ENCODE data around the gene PRC1.
"Not testable (repeated sequence)": the region's sequence is repeated elsewhere in the genome, so short reads cannot be mapped to it uniquely, and the experiment has no call there.

The PRC1 gene

DNA sequence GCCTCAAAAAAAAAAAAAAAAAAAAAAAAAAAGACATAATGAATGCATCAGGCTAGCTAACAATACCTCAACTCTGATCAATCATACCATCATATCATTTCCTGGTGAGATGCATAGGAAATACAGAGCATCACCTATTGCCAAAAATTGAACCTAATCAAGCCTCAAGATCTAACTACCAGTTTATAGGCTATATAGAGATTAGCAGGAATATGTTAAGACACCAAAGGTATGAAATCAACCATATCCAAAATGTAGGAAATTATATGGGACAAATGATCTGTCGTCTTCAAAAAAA lies 28.4 kb upstream of the PRC1 start:
- Histone ChIP-seq H3K9ac (peak overlapping the region; percentile 89), H4K20me1 (no peaks in the 10 kb centered on the region), H3K4me3 (peak overlapping the region; percentile 88), H3K27me3 (no peaks in the 10 kb centered on the region), H3K36me3 (peaks cover 10% of the 10 kb centered on the region), H3K27ac (peak overlapping the region; percentile 77), H3K9me3 (no peaks in the 10 kb centered on the region), H3K4me2 (peak overlapping the region; percentile 96), H3K4me1 (peaks cover 25% of the 10 kb centered on the region)
- TF ChIP-seq Cebpa-rat (IDR thresholded peaks at IDR 0.05): no peak

DNA sequence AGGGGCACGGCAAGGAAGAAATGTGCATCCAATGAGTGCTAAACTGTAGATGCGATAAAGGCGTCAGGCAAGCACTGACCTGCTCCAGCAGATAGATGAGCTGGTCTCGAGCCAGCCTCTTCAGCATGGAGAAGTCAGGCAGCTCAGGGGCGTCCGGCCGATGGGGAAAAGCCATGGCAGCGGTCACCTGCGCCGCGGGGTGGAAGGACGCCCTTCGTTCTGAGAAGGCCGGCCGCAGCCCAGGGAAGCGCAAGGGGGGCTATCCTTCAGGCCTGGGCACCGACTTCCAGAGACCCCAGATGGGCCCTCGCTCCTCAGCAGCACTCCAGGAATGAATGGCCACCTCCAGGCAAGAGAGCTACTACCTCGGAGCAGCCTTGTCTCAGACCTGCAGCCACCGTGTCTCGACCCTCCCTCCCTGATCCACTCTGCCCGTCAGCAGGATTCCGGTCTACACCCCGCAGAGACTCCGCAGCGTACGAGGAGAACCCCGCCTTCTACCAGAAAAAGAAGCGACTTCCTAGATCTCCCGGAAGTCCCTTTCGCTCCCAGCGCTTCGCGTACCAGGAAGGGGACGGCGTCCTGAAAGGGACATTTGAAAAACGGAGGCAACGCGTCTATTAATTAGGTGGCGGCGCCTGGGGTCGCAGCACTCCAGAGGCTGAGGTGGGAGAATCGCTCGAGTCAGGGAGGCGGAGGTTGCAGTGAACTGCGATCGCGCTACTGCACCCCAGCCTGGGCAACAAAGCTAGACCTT lies 27.9 kb upstream of the PRC1 start, which contains the start of gene VPS33B:
VPS33B (minus strand) TSS at position 520 of the 757 bp plus-strand sequence; CDS start at position 175, 345 bp downstream.
- H3K4me2 ChIP-seq: peak within 1 kb of the TSS; percentile 96
- H3K27me3 ChIP-seq: no peaks in the 10 kb centered on the region
- no peaks in the 10 kb centered on the region for H3K9me3 ChIP-seq
- peaks cover 25% of the 10 kb centered on the region for H3K4me1 ChIP-seq
- peaks cover 15% of the 10 kb centered on the region for H3K36me3 ChIP-seq
- peak within 1 kb of the TSS; percentile 89 for H3K9ac ChIP-seq
- H3K27ac ChIP-seq: peak within 1 kb of the TSS; percentile 77
- H3K4me3 ChIP-seq: peak within 1 kb of the TSS; percentile 88
- H4K20me1 ChIP-seq: no peaks in the 10 kb centered on the region
- TF ChIP-seq Cebpa-rat (IDR thresholded peaks at IDR 0.05): no peak

DNA sequence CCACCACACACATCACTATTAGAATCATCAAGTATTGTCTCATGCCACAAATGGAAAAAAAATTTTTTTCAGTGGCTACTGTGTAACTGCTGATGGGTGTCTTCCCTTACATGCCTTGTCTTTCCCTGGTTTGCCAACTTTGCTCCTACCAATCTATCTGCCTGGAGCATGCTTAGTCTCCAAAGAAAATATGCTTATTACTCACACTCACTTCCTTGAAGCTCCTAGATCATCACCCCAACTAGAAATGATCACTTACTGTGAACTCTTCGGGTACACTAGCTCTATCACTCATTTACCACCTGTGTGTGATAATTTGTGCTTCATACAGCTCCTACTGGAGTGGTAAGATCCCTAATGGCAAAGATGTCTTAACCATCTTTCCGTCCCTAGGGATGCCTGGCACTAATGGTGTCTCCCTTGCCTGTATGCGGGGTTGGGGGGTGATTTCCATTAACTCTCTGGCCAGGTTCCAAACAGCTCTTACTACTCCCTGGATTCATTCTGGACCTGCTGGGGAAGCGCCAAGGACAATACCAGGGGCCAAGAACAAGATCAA lies 27.3 kb upstream of the PRC1 start:
- Histone ChIP-seq H3K27ac (peak overlapping the region; percentile 77), H3K36me3 (peaks cover 20% of the 10 kb centered on the region)

DNA sequence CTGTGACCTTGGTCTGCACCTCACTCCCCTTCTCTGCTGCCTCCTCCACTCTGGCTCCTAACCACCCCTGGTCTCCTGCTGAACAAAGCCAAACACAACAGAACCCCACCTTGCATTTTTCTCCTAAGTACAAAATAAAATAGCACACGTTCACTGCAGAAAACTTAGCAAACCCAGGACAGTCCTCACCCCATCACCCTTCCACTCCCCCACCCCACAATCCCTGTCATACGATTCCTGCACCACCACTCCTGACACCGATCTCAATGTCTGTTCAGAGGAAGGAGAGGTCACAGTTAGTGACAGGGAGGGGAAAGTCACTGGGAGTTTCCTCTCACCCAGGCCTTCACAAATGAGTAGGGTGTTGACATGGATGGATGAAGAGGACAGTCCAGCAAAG lies 23.8 kb upstream of the PRC1 start:
- H3K4me3 ChIP-seq: no peak overlapping the region
- H3K27me3 ChIP-seq: no peaks in the 10 kb centered on the region
- no peak overlapping the region for H3K9ac ChIP-seq

More for the DNA sequence above, 27.3 kb upstream of the PRC1 start:
- no peaks in the 10 kb centered on the region for H3K27me3 ChIP-seq
- no peak for TF ChIP-seq Cebpa-rat (IDR thresholded peaks at IDR 0.05)
- peak overlapping the region; percentile 96 for H3K4me2 ChIP-seq
- H4K20me1 ChIP-seq: no peaks in the 10 kb centered on the region
- peaks cover 25% of the 10 kb centered on the region for H3K4me1 ChIP-seq
- no peaks in the 10 kb centered on the region for H3K9me3 ChIP-seq
- H3K4me3 ChIP-seq: peak overlapping the region; percentile 88
- peak overlapping the region; percentile 89 for H3K9ac ChIP-seq

DNA sequence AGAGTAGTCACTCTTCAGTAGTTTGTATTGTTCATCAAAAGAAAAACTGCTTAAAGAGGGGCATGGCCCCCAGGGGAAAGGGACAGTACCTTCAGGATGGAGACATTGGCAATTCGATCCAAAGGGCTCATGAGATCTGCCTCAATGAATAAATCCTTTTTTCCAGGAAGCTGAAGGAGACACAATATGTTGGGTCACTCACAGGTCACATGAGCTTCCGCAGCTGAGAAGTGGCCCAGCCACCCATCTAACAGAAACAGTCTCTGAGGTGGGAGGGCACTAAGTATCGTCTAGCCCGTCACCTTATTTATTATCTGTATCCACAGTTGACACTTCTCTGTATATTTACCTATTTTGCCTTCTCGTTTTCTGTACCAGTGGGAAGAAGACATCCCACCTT lies 23.4 kb upstream of the PRC1 start:
- Histone ChIP-seq H3K36me3 (peaks cover 58% of the 10 kb centered on the region), H4K20me1 (no peaks in the 10 kb centered on the region), H3K27me3 (no peaks in the 10 kb centered on the region), H3K27ac (no peak overlapping the region), H3K4me1 (peaks cover 18% of the 10 kb centered on the region), H3K9me3 (no peaks in the 10 kb centered on the region), H3K4me3 (no peak overlapping the region), H3K4me2 (no peak overlapping the region), H3K9ac (no peak overlapping the region)
- TF ChIP-seq Cebpa-rat (IDR thresholded peaks at IDR 0.05): no peak

More for the DNA sequence above, 23.8 kb upstream of the PRC1 start:
- H4K20me1 ChIP-seq: no peaks in the 10 kb centered on the region
- H3K9me3 ChIP-seq: no peaks in the 10 kb centered on the region
- peaks cover 22% of the 10 kb centered on the region for H3K4me1 ChIP-seq
- no peak for TF ChIP-seq Cebpa-rat (IDR thresholded peaks at IDR 0.05)
- H3K36me3 ChIP-seq: peaks cover 53% of the 10 kb centered on the region
- no peak overlapping the region for H3K27ac ChIP-seq
- H3K4me2 ChIP-seq: no peak overlapping the region

DNA sequence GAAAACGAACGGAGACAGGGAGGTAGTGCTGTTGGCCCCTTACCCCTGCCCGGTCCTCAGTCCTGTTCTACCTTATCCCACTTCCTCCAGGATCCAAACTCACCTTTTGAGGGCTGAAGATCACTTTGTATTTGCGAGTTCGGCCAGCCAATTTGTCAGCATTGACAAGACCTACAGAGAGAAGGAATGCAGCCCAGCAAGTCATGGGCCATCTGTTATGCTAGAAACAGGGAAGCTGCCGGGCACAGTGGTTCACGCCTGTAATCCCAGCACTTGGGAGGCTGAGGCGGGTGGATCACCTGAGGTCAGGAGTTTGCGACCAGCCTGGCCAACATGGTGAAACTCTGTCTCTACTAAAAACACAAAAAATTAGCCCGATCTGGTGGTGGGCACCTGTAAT lies 19.4 kb upstream of the PRC1 start:
- H3K4me1 ChIP-seq, H3K4me3 ChIP-seq, H3K27me3 ChIP-seq, H3K9me3 ChIP-seq, H4K20me1 ChIP-seq, H3K9ac ChIP-seq, H3K4me2 ChIP-seq, H3K27ac ChIP-seq: not testable (repeated sequence)
- H3K36me3 ChIP-seq: peaks cover 90% of the 10 kb centered on the region

DNA sequence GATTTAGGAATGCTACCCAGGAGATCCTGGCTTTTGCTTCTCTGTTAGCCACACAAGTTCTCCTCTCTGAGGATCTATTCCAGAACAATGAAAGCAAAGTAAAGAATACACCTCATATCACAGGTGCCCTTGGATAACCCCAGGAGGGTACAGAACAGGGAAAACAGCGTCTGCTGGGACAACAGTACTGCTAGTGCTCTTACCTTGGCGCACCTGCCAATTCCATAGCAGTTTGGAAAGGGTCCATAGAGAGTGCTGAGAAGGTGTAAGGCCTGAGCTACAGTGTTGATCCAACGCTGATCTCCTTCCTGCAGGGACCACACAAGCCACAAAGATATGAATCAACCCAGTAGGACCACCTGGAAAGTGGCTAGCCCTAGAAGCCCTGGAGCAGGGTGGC lies 12.9 kb upstream of the PRC1 start:
- H3K9me3 ChIP-seq: no peaks in the 10 kb centered on the region
- H3K4me3 ChIP-seq: no peak overlapping the region
- peaks cover 99% of the 10 kb centered on the region for H3K36me3 ChIP-seq
- no peak overlapping the region for H3K9ac ChIP-seq
- no peak overlapping the region for H3K4me2 ChIP-seq
- H4K20me1 ChIP-seq: peaks cover 8% of the 10 kb centered on the region; the same call in 1 of the 2 replicates
- H3K27ac ChIP-seq: no peak overlapping the region
- no peaks in the 10 kb centered on the region for H3K4me1 ChIP-seq
- TF ChIP-seq Cebpa-rat (IDR thresholded peaks at IDR 0.05): no peak
- no peaks in the 10 kb centered on the region for H3K27me3 ChIP-seq

DNA sequence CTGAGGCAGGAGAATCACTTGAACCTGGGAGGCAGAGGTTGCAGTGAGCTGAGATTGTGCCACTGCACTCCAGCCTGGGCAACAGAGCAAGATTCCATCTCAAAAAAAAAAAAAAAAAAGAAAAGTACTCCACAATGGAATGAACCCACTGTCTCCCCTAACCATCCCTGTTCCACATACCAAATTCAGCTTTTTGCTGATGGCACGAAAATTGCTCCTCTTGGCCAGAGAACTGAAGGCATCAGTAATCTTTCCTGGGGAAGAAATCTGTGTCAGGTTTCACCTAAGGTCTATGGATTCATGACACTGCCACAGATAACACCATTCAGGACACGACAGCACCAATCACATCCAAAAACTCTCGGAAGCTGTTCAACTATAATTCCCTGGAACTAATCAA lies 6.9 kb upstream of the PRC1 start:
- H3K36me3 ChIP-seq: peaks cover 96% of the 10 kb centered on the region
- H3K4me2 ChIP-seq: no peak overlapping the region
- H3K4me3 ChIP-seq: no peak overlapping the region
- H3K27me3 ChIP-seq: no peaks in the 10 kb centered on the region
- H4K20me1 ChIP-seq: peaks cover 2% of the 10 kb centered on the region; the same call in 1 of the 2 replicates
- no peak for TF ChIP-seq Cebpa-rat (IDR thresholded peaks at IDR 0.05)
- no peak overlapping the region for H3K9ac ChIP-seq
- H3K4me1 ChIP-seq: no peaks in the 10 kb centered on the region
- no peaks in the 10 kb centered on the region for H3K9me3 ChIP-seq
- no peak overlapping the region for H3K27ac ChIP-seq

DNA sequence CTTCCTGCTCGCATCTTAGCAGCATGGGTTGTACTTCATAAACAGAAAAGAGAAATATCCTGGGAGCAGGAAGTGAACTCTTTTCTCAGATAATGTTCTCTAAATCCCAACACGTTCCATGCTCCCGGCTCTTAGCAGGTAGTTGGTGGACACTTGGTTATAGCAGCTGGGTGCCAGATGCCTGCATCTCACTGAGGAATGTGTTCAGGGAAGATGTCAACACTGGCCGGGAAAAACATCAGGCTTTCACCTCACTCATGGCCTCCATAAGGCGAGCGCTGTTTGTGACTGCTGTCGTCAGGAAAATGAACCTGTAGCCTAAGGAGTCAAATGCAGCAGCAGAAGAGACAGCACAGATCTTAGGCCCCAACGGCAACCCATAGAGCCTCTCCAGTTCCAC lies 4.4 kb upstream of the PRC1 start:
- peaks cover 72% of the 10 kb centered on the region for H3K36me3 ChIP-seq

DNA sequence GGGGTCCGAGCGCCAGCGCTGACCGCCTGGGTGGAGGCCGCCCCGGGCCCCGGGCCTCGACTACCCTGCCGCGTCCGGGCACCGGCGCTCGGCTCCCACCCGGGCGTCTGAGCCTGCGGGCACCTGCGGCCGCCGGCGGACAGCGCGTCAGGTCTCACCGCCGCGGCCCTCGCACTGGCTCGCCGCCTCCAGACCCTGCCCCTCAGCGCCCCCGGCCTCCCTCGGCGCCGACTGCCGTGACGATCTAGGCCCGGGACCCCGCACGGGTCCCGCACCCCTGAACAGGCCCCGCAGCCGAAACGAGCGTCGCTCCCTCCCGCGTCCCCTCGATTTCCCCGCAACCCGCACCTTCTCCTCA lies 297 bp downstream of the PRC1 start:
- H3K27me3 ChIP-seq: no peaks in the 10 kb centered on the region
- peak overlapping the region; percentile 97 for H3K27ac ChIP-seq
- H3K4me1 ChIP-seq: peaks cover 42% of the 10 kb centered on the region
- peaks cover 28% of the 10 kb centered on the region for H3K36me3 ChIP-seq
- H3K9me3 ChIP-seq: no peaks in the 10 kb centered on the region
- no peak for TF ChIP-seq Cebpa-rat (IDR thresholded peaks at IDR 0.05)
- peak overlapping the region; percentile 98 for H3K9ac ChIP-seq
- peaks cover 32% of the 10 kb centered on the region for H4K20me1 ChIP-seq
- H3K4me2 ChIP-seq: peak overlapping the region; percentile 74
- H3K4me3 ChIP-seq: peak overlapping the region; percentile 100

More for the DNA sequence above, 4.4 kb upstream of the PRC1 start:
- H4K20me1 ChIP-seq: no peaks in the 10 kb centered on the region
- no peak overlapping the region for H3K4me2 ChIP-seq
- H3K27me3 ChIP-seq: no peaks in the 10 kb centered on the region
- peaks cover 11% of the 10 kb centered on the region for H3K4me1 ChIP-seq
- H3K27ac ChIP-seq: no peak overlapping the region
- no peaks in the 10 kb centered on the region for H3K9me3 ChIP-seq
- H3K4me3 ChIP-seq: no peak overlapping the region
- TF ChIP-seq Cebpa-rat (IDR thresholded peaks at IDR 0.05): no peak
- H3K9ac ChIP-seq: no peak overlapping the region
